Measurements from ENCODE around the gene SLC24A3. TPM values are rescaled to one million over a fixed set of nuclear protein-coding genes. Genes with fewer than 3 reads are reported as not detected.

SLC24A3 gene
- polyA plus RNA-seq, 12 donors: 10.9 to 35.4 (median 21.7) TPM; not detected in 1

DNA sequence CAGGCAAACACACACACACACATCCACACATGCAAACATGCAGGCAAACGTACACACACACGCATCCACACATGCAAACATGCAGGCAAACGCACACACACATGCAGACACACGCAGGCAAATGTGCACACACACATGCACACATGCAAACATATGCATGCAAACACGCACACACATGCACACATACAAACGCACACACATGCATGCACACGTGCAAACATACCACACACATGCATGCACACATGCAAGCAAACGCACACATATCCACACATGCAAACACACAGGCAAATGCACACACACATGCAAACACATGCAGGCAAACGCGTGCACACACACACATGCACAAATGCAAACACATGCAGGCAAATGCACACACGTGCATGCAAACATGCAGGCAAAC is 498.7 kb downstream of the SLC24A3 start:
- no peak for DNase-seq

GRCh38 chr20:19712721-19713260 is 500.3 kb downstream of the SLC24A3 start:
- no peak for DNase-seq

DNA sequence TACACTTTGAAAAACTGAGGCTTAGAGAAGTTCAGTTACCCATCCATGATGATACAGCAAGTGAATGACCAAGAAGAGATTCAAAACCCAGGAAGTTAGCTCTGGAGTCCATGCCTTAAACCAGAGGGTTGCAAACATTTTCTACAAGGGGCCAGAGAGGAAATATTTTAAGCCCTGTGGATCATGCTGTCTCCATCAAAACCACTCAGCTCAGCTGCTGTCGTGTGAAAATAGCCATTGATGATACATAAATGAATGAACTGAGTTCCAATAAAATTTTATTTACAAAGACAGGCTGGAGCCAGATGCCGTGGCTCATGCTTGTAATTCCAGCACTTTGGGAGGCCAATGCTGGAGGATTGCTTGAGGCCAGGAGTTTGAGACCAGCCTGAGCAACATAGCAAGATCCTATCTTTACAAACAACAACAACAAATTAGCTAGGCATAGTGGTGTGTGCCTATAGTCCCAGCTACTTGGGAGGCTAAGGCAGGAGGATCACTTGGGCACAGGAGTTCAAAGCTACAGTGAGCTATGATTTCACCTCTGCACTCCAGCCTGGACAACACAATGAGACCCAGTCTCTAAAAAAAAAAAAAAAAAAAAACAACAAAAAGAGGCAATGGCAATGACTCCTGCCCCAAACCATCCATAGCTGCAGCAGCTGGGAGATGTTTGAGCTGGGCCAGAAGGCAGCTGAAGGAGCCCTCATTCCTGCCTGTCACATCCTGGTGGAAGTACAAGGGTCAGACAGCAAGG is 501.6 kb downstream of the SLC24A3 start:
- DNase-seq: no peak

DNA sequence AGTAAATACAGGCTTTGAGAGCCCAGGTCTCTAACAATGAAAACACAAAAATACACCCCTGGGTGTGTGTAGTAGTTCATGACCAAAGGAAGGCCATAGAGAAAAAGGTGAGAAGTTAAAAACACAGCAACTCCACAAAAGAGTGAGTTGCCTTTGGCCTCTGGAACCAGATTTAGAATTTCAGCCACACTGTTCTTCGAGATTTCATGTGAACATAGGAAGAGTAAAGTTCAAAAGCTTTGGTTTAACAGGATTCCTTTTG is 502.1 kb downstream of the SLC24A3 start:
- no peak for DNase-seq

- no peak for DNase-seq
These were observed 503.5 kb downstream of the SLC24A3 start for GRCh38 chr20:19715986-19716385.

- no peak for DNase-seq
These were observed 506.4 kb downstream of the SLC24A3 start for GRCh38 chr20:19718880-19719279.

- DNase-seq: no peak
These were observed 508.5 kb downstream of the SLC24A3 start for GRCh38 chr20:19720991-19721390.

- no peak for DNase-seq
These were observed 510.6 kb downstream of the SLC24A3 start for GRCh38 chr20:19723051-19723450.

DNA sequence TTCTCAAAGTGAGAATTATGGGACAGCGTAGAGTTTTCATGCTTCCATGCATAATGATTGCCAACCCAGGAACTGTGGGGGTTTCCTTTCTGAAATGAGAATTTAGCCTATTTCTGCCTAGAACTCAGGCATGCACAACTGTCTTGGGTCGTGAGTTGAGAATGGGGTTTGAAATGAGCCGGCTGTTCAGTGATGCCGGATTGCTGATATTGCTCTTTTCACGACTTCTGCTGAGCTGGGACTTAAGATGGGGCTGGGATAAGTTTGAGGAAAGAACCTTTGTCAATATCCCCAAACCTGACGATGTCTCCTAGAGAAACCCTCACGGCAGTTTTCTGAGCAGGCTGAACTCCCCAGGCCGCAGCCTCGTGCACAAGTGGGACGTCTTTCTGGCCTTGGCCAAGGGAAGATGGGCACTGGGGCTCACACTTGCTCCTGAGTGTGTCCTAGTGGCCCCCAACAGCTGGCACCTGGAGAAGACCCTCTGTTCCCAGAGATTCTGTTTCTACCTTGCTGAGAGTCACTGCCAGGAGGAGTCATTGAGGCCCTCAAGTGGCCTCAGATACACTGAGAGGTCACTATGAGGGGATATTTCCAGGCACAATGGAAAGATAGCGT is 511.5 kb downstream of the SLC24A3 start:
- no peak for DNase-seq

GRCh38 chr20:19725373-19725772 is 512.9 kb downstream of the SLC24A3 start:
- DNase-seq: no peak

DNA sequence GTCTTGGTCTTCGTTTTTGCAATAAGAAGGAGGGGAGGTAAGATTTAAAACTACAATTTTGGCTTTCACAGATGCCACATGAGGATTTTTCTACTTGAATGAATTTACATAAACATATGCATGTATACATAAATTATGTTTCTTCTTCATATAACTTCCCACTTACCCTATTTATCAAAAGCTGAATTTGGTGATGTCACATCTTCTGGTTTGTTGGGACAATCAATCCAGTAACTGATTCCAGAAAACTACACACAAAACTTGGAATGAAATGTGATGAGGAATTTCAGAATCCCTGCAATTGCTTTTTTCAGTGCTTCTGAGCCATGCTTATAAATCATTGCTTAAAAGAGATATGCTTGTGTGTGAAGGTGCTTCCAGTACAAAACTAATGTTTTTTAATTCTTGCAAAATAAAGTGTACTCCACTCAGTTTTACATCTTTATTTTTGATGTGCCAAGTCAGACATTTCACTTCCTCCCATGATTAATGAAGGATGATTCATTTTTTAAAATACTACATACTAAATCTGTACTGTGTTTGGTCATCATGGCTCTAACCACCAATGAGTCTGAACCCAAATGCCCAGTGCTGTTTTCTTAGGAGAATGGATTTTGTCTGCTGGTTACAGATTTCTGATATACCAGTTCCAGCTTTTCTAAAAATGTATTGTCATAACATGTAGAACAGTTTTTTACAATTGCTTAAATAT is 513.5 kb downstream of the SLC24A3 start:
- no peak for DNase-seq

- DNase-seq: no peak
These were observed 514.9 kb downstream of the SLC24A3 start for GRCh38 chr20:19727251-19727847.

DNA sequence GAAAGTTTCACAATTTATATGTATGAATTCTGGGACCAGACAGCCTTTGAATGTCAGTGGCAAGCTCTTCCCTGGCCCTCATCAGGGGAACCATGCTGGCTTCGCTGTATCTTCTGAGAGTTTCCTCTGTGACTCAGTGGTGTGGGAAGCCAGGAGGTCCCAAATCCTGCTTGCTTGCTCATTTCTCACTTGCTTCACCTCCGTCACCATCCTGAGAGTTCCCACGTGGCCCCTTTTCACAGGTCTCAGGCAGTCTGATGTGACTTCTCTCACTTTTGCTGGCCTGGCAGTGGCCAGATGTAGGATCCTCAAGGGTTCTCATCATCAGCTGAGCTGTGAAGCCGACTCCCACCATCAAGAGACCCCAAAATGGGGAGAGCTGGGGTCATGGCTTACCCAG is 517.2 kb downstream of the SLC24A3 start:
- DNase-seq: no peak

DNA sequence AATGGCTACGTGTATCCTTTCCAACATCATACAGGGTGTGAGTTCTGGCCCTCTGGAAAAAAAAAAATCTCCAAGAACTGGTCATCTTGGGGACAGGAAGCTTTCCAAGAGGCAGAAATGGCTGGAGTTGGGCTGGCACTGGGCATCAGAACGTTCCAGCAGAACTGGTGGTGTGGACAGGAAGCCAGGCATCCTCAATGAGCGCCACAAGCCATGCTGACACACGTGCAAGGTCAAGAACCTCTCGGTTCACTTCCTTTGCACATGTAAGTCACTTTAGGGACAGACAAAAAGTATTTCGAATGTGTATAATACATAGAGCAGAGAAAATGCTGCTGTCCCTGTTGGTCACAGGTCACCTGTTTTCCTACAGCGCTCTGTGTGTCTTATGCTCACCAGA is 518.3 kb downstream of the SLC24A3 start:
- DNase-seq: no peak

GRCh38 chr20:19734811-19735210 is 522.4 kb downstream of the SLC24A3 start:
- no peak for DNase-seq

DNA sequence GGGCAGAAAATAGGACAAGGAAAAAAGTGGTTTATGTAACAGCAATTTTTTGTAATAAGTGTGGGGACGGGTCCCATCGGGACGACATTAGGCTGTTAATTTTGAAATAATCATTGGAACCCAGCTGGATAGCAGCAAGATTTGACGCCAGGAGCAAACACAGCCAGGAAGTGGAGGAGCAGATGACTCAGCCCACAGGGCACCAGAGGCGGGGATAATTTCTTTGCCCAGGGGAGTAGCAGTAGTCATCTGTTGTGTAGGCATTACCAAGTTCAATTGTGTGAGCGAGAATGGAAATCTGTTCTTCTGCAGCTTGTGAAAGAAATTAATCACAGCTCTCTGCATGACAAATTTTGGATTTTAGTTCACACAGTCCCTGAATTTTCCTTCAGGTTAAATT is 523.0 kb downstream of the SLC24A3 start:
- DNase-seq: peak; percentile 39

DNA sequence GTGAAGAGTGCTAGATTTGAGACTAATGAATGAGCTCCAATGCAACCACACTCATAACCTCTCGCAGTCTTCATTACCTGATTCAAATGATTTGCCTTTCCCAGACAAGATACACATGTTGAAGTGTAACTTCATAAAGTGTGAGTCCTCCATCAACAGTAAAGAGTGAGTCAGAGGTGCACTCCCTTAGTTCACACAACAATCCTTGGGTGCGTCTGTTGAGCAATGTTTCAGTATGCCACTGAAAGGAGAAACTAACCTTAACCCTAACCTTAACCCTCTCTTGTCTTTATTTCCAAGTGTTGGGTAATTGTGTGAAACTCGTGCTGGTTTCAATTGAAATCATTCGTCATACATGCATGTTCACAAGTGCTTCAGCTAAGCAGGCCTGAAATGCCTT is 524.6 kb downstream of the SLC24A3 start:
- no peak for DNase-seq

- no peak for DNase-seq
These were observed 526.5 kb downstream of the SLC24A3 start for GRCh38 chr20:19738951-19739350.

DNA sequence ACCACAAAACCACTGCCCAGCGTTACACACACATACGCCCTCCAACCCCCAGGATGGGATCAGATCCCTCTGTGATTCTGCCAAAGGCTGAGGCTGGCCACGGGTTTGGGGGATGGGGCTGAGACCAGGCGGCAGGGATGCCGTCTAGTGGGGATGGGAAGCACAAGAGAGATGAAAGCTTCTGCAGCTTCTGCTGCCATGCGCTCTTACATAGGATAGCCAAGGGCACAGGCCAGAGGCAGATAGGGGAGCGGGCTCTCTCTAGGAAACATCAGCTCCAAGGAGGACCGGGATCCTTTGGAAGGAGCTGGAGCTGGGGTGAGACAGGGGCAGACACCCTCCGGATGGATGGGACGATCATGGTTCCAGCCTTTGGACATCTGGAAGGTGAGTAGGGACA is 526.9 kb downstream of the SLC24A3 start:
- DNase-seq: no peak

- DNase-seq: no peak
These were observed 528.1 kb downstream of the SLC24A3 start for GRCh38 chr20:19740512-19740911.

GRCh38 chr20:19741924-19742323 is 529.5 kb downstream of the SLC24A3 start:
- no peak for DNase-seq

GRCh38 chr20:19742974-19743639 is 530.7 kb downstream of the SLC24A3 start:
- DNase-seq: no peak
